D721Med (cell line): ENCODE data around the gene GPNMB.

ENCODE experiments used
- DNase-seq: peaks from one replicate; pipeline ENCODE4 v3.0.0; 2011; ENCODE audit warnings: low spot score; ENCODE audit not compliant: insufficient read length
- FAIRE-seq: peaks from 2 replicates; lab custom pipeline; 2011; peaks lifted over from hg19 to GRCh38; lab: Jason Lieb, UNC
- TF ChIP-seq, protein P1 (sequence below): IDR thresholded peaks from 2 replicates; pipeline ENCODE4 v1.5.1; 2012; ENCODE audit warnings: mild to moderate bottlenecking, control low read depth; ENCODE audit not compliant: insufficient read depth; ENCODE audit errors: missing control alignments

Gene GPNMB

DNA sequence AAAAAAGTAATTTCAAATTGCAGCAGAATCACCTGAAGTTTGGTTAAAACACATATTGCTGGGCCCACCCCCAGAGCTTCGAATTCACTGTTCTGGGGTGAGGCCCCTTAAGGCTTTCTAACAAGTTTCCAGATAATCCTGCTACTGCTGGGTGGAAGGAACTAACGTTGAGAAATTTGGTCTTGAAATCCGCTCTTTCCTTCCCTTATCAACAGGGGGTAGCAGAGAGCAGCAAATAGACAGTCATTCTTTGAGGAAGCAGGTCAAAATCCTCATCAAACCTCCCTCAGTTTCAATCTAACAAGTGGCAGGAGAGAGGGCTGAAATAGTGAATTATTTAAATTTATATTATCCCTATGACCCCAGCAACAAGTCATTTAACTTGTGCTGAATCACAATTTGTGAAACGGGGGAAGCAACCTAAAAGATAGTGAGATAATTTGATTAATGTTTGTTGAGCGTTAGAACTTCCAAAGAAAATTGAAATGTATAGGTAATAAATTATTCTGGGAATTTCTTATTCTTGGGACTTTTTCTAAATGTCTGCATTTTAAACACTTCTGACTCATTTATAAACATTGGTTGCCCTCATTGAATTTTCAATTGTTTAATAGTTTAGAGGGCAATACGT, 30.9 kb downstream of the GPNMB start:
- no peak for DNase-seq
- TF ChIP-seq, protein P1, sequence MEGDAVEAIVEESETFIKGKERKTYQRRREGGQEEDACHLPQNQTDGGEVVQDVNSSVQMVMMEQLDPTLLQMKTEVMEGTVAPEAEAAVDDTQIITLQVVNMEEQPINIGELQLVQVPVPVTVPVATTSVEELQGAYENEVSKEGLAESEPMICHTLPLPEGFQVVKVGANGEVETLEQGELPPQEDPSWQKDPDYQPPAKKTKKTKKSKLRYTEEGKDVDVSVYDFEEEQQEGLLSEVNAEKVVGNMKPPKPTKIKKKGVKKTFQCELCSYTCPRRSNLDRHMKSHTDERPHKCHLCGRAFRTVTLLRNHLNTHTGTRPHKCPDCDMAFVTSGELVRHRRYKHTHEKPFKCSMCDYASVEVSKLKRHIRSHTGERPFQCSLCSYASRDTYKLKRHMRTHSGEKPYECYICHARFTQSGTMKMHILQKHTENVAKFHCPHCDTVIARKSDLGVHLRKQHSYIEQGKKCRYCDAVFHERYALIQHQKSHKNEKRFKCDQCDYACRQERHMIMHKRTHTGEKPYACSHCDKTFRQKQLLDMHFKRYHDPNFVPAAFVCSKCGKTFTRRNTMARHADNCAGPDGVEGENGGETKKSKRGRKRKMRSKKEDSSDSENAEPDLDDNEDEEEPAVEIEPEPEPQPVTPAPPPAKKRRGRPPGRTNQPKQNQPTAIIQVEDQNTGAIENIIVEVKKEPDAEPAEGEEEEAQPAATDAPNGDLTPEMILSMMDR, result peak; percentile 96
- no peak for FAIRE-seq

DNA sequence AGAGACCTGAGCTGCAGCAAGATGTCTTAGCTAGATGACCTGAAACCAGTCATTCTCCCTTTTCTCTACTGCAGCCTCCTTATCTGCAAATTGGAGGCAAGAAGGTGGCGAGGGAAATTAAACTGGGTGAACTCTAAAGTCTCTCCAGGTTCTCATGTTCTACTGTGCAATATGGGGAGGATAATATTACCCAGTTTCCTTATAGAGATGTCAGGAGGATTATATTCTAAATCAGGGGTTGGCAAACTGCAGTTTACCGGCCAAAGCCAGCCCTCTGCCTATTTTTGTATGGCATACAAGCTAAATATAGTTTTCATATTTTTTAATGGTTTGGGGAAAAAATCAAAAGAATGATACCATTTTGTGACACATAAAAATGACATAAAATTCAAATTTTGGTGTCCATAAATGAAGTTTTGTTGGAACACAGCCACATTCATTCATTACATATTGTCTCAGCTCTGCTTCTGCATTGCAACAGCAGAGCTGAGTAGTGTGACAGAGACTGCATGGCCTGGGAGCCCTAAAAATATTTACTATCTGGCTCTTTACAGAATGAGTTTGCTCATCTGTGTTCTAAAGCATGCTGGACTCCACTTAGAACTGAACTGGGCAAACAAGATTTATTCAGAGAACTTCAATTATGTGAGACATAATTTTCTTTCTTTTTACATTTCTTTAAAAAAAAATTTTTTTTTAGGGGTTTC, 33.4 kb downstream of the GPNMB start:
- DNase-seq (no peak), FAIRE-seq (no peak)
- TF ChIP-seq, protein P1, result no peak

DNA sequence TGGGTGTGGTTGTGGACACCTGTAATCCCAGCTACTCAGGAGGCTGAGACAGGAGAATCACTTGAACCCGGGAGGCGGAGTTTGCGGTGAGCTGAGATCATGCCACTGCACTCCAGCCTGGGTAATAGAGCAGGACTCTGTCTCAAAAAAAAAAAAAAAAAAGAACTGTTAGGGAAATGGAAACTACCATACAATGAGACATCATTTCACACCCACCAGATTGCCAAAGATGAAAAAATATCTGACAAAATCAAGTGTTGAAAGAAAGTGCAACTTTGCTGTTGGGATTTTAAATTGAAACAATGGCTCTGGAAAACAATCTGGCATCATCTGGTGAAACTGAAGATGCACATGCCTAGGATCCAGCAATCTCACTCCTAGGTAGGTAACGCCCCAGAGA, 36.5 kb downstream of the GPNMB start:
- TF ChIP-seq, protein P1, result no peak
- no peak for DNase-seq
- no peak for FAIRE-seq

DNA sequence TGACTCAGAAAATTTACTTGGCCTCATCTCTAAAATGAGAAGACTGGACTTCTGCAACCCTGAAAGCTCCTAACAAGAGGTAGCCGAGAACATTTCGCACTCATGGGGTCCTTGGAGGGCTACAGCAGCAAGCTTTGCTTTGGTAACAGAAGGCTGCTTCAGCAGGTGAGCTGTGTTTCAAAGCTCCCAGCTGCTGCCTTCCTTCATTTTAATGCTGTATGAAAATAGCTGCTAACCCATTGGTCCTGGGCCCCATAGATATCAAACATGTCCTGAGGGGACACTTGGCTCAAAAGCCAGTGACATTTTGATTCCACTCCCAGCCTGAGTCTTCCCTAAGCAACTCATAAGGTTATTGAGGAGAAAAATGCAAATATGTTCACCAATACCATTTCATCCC, 38.3 kb downstream of the GPNMB start:
- TF ChIP-seq, protein P1, result no peak
- FAIRE-seq, result no peak

DNA sequence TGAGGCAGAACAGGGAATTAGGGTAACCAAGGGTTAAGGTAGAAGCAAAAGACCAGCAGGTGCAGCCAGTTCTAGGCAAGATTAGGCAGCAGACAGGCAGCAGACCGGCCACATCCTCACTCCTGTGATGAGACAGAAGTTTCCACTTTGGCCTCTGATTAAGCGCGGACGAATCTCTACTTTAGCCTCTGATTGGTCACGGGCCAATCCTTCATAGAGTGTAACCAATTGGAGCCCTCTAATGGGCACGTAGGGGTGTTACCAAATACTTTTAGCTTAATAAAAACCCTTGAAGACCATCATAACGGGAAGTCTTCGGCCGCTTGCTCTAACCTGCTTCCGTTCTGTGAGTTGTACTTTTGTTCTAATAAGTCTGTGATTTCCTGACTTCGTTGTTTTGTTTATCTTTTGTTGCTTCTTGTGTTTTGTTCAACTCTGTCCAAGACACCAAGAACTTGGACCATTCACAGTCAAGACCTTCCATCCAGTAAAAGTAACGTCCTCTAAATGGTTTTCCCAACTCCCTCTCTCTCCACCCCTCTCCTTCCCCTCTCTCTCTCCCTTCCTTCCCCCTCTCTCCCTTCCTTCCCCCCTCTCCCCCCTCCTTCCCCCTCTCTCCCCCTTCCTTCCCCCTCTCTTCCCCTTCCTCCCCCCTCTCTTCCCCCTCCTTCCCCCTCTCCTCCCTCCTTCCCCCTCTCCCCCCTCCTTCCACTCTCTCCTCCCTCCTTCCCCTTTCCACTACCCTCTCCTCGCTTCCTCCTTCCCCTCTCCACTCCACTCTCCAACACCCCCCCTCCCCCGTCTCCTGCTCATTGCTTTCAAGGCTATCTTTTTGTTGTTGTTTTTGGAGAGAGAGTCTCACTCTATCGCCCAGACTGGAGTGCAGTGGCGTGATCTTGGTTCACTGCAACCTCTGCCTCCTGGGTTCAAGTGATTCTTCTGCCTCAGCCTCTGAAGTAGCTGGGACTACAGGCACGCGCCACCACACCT, 39.4 kb downstream of the GPNMB start:
- TF ChIP-seq, protein P1, result no peak
- DNase-seq (no peak), FAIRE-seq (no peak)

More for the DNA sequence above, 38.3 kb downstream of the GPNMB start:
- DNase-seq, result no peak

DNA sequence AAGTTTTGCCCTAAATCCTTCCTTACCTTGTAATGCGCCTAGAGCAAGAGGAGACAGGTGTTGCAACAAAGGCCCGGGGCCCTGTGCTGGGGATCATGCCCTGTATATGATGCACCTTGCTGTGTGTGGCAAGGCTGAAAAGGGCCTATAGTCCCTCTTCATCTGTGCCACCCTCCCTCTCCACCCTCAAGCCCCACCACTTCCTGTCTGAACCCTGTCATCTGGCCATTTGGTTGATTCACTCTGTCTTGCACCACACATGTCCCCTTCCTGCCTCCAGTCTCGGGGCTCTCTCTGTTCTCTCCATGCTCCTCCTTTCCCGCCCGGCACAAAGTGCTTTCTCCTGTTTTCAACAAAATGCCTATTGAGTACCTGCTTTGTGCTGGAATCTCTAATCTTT, 41.0 kb downstream of the GPNMB start:
- FAIRE-seq (no peak), DNase-seq (no peak)
- TF ChIP-seq, protein P1, result no peak
